ENCODE data around the gene CZIB.

- TF ChIP-seq CTCF (IDR thresholded peaks at IDR 0.05; ENCODE audit: low read depth, low read length) (no peak), POLR2A (IDR thresholded peaks at IDR 0.05; ENCODE audit: extremely low read depth, insufficient read length) (no peak), MYC (IDR thresholded peaks at IDR 0.05; ENCODE audit: low read depth, low read length) (no peak)
These were observed 29.9 kb upstream of the CZIB start for GRCh38 chr1:53250325-53250724.

Data from NB4 (cell line).